Loucy (cell line): ENCODE results near the gene ADCY2.

ENCODE experiments used
- H2AFZ ChIP-seq: fragments of 200-600 bp; sonication (generic); 2 replicates; pipeline ENCODE4 v1.6.0; 2016; ENCODE audit warnings: antibody characterized with exemption, mild to moderate bottlenecking, low read length, moderate library complexity
- H3F3A ChIP-seq: fragments of 200-600 bp; 2 replicates; pipeline ENCODE4 v1.6.0; 2016; ENCODE audit warnings: antibody characterized with exemption, low read depth, mild to moderate bottlenecking
- H3K27me3 ChIP-seq: fragments of 200-600 bp; sonication (generic); 2 replicates; pipeline ENCODE4 v1.6.1; 2014; ENCODE audit warnings: low read length, mild to moderate bottlenecking; ENCODE audit not compliant: insufficient read depth, poor library complexity, severe bottlenecking
- H3K36me3 ChIP-seq: fragments of 200-600 bp; sonication (generic); 2 replicates; pipeline ENCODE4 v1.6.1; 2016; ENCODE audit warnings: low read length; ENCODE audit not compliant: insufficient read depth
- H3K4me1 ChIP-seq: fragments of 200-600 bp; sonication (generic); 2 replicates; pipeline ENCODE4 v1.5.1; 2014; ENCODE audit warnings: low read length, mild to moderate bottlenecking; ENCODE audit not compliant: insufficient read depth, poor library complexity, severe bottlenecking
- H3K4me2 ChIP-seq: fragments of 200-600 bp; sonication (generic); 2 replicates; pipeline ENCODE4 v1.6.0; 2014; ENCODE audit warnings: antibody characterized with exemption, low read length, low read depth, mild to moderate bottlenecking; ENCODE audit not compliant: poor library complexity, severe bottlenecking
- H3K4me3 ChIP-seq: fragments of 200-600 bp; sonication (generic); 2 replicates; pipeline ENCODE4 v1.5.1; 2014; ENCODE audit warnings: low read length, mild to moderate bottlenecking, mixed read lengths; ENCODE audit not compliant: poor library complexity, severe bottlenecking
- H3K79me2 ChIP-seq: fragments of 200-600 bp; sonication (generic); 2 replicates; pipeline ENCODE4 v1.6.1; 2014; ENCODE audit warnings: low read length; ENCODE audit not compliant: insufficient read depth
- H3K9ac ChIP-seq: fragments of 200-600 bp; sonication (generic); 2 replicates; pipeline ENCODE4 v1.6.0; 2014; ENCODE audit warnings: mild to moderate bottlenecking, low read depth, low read length, moderate library complexity; ENCODE audit not compliant: poor library complexity, severe bottlenecking
- H3K9me2 ChIP-seq: fragments of 200-600 bp; sonication (generic); replicated peaks from 2 replicates; pipeline ENCODE4 v1.6.1; 2016; ENCODE audit warnings: low read depth, low read length, mixed read lengths
- H3K9me3 ChIP-seq: fragments of 200-600 bp; sonication (generic); 2 replicates; pipeline ENCODE4 v1.6.1; 2014; ENCODE audit warnings: mild to moderate bottlenecking, antibody characterized with exemption, low read length, low read depth; ENCODE audit not compliant: insufficient read depth
- H4K20me1 ChIP-seq: fragments of 200-600 bp; sonication (generic); 2 replicates; pipeline ENCODE4 v1.6.0; 2014; ENCODE audit warnings: antibody characterized with exemption, low read length, mild to moderate bottlenecking; ENCODE audit not compliant: insufficient read depth, poor library complexity, severe bottlenecking
- EZH2phosphoT487 ChIP-seq: fragments of 200-600 bp; IDR thresholded peaks from 2 replicates; pipeline ENCODE4 v1.6.1; 2018; ENCODE audit warnings: antibody characterized with exemption, mild to moderate bottlenecking, moderate library complexity, borderline replicate concordance
- TF ChIP-seq, protein P1 (sequence below): fragments of 200-600 bp; sonication (generic); conservative IDR thresholded peaks from 2 replicates; pipeline ENCODE4 v1.5.1; 2014; ENCODE audit warnings: mild to moderate bottlenecking, antibody characterized with exemption, low read length

The ADCY2 gene

DNA sequence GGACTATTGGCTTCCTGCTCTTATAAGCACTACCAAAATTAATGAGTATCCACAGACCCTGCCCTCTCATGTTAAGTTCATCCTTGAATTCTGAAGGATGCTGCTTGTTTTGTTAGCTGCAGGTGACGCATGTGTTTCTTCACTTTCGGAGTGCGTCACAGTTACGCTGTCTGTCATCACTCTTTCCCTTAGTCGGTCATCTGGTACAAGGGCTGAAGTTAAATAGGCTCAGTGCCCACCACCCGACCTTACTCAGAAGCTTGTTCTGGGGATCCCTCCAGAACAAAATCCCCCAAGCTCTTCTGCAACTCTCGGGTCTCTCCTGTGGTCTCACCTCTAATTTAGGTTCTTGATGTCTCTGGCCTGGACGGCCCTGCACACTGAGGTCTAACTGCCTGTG, 51.0 kb downstream of the ADCY2 start:
- TF ChIP-seq, protein P1, sequence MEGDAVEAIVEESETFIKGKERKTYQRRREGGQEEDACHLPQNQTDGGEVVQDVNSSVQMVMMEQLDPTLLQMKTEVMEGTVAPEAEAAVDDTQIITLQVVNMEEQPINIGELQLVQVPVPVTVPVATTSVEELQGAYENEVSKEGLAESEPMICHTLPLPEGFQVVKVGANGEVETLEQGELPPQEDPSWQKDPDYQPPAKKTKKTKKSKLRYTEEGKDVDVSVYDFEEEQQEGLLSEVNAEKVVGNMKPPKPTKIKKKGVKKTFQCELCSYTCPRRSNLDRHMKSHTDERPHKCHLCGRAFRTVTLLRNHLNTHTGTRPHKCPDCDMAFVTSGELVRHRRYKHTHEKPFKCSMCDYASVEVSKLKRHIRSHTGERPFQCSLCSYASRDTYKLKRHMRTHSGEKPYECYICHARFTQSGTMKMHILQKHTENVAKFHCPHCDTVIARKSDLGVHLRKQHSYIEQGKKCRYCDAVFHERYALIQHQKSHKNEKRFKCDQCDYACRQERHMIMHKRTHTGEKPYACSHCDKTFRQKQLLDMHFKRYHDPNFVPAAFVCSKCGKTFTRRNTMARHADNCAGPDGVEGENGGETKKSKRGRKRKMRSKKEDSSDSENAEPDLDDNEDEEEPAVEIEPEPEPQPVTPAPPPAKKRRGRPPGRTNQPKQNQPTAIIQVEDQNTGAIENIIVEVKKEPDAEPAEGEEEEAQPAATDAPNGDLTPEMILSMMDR = no peak
- no peak for TF ChIP-seq EZH2phosphoT487
- no peaks in the 10 kb centered on the region for H3K27me3 ChIP-seq
- H2AFZ ChIP-seq = no peak overlapping the region
- no peak overlapping the region for H3K9ac ChIP-seq
- H3F3A ChIP-seq = no peaks in the 10 kb centered on the region
- no peak overlapping the region for H3K4me3 ChIP-seq
- peaks cover 4% of the 10 kb centered on the region; the same call in 1 of the 2 replicates for H3K9me3 ChIP-seq
- no peaks in the 10 kb centered on the region for H3K36me3 ChIP-seq
- H4K20me1 ChIP-seq = no peaks in the 10 kb centered on the region
- H3K4me1 ChIP-seq = no peaks in the 10 kb centered on the region
- no peaks in the 10 kb centered on the region for H3K79me2 ChIP-seq
- no peak overlapping the region for H3K4me2 ChIP-seq
- no peaks in the 10 kb centered on the region for H3K9me2 ChIP-seq

DNA sequence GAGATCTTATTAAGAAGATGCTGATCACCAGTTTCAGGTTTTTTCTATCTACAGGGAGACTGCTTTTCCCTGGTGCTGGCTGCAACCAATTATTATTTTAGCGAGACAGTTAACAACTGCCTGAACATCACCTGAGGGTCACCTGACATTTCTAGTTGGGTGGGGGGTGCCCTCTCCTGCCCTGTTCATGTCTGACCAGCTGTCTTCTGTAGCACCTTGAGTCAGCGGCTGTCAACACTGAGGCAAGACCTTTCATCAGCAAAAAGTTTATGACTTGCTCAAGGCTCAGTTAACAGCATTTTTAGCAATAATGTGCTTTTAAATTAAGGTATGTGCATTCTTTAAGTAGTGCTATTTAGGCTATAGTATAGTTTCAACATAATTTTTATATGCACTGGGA, 58.0 kb downstream of the ADCY2 start:
- Histone ChIP-seq H3K4me2 (no peak overlapping the region), H3K9ac (no peak overlapping the region), H3K36me3 (no peaks in the 10 kb centered on the region), H2AFZ (no peak overlapping the region), H3K79me2 (no peaks in the 10 kb centered on the region), H3K27me3 (no peaks in the 10 kb centered on the region), H3K4me3 (no peak overlapping the region), H4K20me1 (no peaks in the 10 kb centered on the region), H3K9me3 (no peaks in the 10 kb centered on the region), H3F3A (no peaks in the 10 kb centered on the region), H3K9me2 (no peaks in the 10 kb centered on the region), H3K4me1 (no peaks in the 10 kb centered on the region)
- TF ChIP-seq, protein P1 = no peak
- TF ChIP-seq EZH2phosphoT487 = no peak

DNA sequence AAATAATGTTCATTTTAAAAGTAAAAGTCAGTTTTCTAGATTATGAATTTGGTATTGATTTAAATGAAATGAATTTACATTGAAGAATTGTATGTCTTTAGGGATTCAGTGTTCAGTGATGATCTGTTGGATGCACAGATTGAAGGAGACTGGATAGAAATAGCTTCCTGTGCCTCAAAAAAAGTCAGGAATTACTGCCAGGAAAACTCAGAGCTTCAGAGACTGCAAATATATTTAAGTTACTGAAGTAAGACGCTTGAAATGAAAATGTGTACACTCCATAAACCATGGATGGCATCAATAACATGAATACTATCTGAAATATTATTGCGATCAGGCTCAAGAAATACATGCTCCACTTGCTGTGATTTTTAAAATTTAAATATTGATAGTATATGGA, 60.3 kb downstream of the ADCY2 start:
- Histone ChIP-seq H3F3A (no peaks in the 10 kb centered on the region), H3K4me1 (no peaks in the 10 kb centered on the region), H3K36me3 (no peaks in the 10 kb centered on the region), H3K9me3 (no peaks in the 10 kb centered on the region), H3K79me2 (no peaks in the 10 kb centered on the region), H3K27me3 (no peaks in the 10 kb centered on the region), H3K9me2 (no peaks in the 10 kb centered on the region), H3K9ac (no peak overlapping the region), H3K4me3 (no peak overlapping the region), H4K20me1 (no peaks in the 10 kb centered on the region), H2AFZ (no peak overlapping the region), H3K4me2 (no peak overlapping the region)
- no peak for TF ChIP-seq EZH2phosphoT487
- TF ChIP-seq, protein P1 = no peak
